GM08714 (cell line): ENCODE measurements around the gene AGTPBP1.
"Not testable (repeated sequence)": the region's sequence is repeated elsewhere in the genome, so short reads cannot be mapped to it uniquely, and the experiment has no call there.

Experiments used
- H3K4me3 ChIP-seq: fragments of 200-500 bp; sonication (Bioruptor generic); 2 replicates; pipeline ENCODE4 v1.5.1; 2014; ENCODE audit warnings: mild to moderate bottlenecking, low read length, inconsistent platforms
- ZNF274 ChIP-seq: IDR thresholded peaks from 2 replicates; pipeline ENCODE4 v1.6.1; 2012; ENCODE audit warnings: mild to moderate bottlenecking, low read depth, low read length

The AGTPBP1 gene

DNA sequence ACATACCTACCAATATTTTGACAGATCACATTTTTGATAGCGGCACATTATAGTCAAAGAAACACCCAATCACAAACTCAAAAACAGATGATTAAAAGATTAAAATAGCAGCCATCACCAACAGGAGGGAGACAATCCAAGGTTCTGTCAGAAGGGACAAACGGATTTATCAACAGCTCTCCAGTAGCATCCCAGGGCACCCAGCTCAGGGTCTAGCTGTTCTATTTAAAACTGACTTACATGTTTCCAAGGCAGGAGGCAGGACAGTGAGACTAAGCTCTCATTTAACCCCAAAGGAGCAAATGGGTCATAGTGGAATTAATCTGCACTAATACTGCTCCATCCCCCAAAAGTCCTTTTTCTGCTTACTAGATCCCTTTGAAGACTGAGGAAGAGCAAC, 3.2 kb downstream of the AGTPBP1 start:
- TF ChIP-seq ZNF274, result no peak

DNA sequence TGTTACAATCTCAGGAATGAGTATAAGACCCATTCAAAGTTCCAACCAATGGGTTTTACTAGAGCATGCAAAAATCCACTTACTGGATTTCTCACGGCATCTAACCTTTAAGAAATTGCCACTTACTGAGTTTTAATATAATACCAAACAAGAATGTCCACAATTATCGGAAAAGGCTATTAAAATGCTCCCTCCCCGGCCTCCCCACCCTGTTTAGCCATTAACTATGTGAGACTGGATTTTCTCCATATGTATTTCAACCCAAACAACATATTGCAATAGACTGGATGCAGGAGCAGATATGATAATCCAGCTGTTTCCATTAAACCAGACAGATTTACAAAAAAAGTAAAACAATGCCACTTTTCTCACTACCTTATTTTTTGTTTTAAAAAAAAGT, 4.1 kb downstream of the AGTPBP1 start:
- TF ChIP-seq ZNF274, result no peak
- no peak overlapping the region for H3K4me3 ChIP-seq

More for the DNA sequence above, 3.2 kb downstream of the AGTPBP1 start:
- H3K4me3 ChIP-seq, result no peak overlapping the region

DNA sequence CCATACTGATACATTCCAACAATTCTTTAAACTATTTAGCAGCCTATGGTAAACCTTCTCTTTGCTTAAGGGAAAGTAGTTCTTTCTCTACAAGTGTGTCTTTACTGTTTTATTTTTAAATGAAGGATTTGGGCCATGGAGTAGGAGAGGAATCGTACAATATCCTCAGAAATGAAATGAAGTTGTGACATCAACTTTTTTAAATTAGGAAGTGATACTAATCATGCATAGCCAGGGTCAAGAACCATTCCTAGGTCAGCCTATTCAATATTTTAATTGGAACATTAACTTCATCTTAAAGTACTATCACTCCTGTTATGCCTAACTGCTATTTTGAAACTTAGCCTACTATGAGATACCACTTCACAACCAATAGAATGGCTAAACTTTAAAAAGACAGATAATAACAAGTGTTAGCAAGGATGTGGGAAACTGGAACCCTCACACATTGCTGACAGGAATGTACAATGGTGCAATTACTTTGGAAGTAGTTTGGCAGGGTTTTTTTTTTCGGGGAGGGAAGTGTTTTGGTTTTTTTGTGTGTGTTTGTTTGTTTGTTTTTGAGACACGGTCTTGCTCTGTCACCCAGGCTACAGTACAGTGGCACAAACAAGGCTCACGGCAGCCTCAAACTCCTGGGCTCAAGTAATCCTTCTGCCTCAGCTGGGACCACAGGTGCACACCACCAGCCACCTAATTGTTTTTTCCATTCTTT, 10.7 kb downstream of the AGTPBP1 start:
- H3K4me3 ChIP-seq, result no peak overlapping the region
- no peak for TF ChIP-seq ZNF274

DNA sequence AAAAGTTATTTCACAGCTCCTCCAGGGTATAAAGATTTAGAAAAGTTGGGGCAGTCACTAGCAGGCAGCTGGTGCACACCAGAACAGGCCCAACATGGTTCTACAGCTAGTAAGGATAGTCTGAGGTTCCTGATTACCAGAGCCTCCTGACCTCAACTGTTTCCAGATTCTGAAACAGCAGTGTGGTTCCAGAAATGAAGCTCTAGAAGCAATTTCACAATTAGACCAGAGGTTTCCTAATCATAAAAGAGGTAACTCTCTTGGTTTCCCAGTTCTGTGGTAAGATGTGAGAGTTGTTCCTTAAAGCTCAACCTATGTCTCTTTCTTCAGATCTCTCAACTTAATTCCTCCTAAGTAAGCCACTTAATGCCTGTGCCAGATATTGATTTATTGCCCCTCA, 11.9 kb downstream of the AGTPBP1 start:
- TF ChIP-seq ZNF274, result no peak
- H3K4me3 ChIP-seq, result no peak overlapping the region

DNA sequence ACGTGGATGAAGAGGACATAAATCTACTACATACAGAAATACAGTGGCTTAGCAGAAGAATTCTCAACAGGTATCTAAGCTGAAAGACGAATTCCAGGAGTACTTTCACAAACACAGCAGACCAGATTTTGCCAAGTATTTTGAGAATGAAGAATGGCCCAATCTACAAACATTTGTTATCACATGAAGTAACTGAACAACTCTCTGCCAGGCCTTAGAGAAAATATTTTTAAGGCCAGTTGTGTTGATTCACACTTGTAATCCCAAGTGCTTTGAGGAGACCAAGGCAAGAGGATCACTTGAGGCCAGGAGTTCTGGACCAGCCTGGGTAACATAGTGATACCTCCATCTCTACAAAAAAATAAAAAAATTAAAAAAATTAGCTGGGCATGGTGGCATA, 14.3 kb downstream of the AGTPBP1 start:
- no peak for TF ChIP-seq ZNF274
- no peak overlapping the region for H3K4me3 ChIP-seq

DNA sequence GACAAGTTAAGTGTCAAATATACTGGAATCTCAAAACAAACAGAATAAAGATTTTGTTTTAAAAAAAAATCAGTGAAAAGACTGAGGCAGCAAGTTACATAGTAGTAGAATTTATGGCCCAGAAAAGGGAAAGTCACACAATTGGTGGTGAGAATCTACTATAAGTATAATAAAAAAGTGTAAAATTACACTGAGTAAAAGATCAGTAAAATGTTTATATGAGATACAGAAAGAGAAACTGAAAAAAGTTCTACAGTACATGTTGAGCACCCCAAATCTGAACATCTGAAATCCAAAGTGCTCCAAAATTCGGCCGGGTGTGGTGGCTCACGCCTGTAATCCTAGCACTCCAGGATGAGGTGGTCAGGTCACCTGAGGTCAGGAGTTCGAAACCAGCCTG, 15.0 kb downstream of the AGTPBP1 start:
- no peak overlapping the region for H3K4me3 ChIP-seq
- no peak for TF ChIP-seq ZNF274

DNA sequence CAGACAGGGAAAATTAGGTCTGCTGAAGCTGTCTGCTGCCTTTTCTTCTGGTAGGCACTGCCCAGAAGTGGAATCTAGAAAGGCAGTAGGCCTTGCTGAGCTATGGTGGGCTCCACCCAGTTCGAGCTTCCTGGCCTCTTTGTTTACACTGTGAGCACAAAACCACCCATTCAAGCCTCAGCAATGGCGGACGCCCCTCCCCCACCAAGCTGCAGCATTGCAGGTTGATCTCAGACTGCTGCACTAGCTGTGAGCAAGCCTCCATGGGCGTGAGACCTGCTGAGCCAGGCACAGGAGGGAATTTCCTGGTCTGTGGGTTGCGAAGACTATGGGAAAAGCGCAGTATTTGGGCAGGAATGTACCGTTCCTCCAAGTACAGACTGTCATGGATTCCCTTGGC, 18.5 kb downstream of the AGTPBP1 start:
- TF ChIP-seq ZNF274, result no peak
- no peak overlapping the region for H3K4me3 ChIP-seq

DNA sequence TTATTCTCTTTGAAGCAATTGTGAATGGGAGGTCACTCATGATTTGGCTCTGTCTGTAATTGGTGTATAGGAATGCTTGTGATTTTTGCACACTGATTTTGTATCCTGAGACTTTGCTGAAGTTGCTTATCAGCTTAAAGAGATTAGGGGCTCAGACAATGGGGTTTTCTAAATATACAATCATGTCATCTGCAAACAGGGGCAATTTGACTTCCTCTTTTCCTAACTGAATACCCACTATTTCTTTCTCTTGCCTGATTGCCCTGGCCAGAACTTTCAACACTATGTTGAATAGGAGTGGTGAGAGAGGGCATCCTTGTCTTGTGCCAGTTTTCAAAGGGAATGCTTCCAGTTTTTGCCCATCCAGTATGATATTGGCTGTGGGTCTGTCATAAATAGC, 22.3 kb downstream of the AGTPBP1 start:
- not testable (repeated sequence) for H3K4me3 ChIP-seq

DNA sequence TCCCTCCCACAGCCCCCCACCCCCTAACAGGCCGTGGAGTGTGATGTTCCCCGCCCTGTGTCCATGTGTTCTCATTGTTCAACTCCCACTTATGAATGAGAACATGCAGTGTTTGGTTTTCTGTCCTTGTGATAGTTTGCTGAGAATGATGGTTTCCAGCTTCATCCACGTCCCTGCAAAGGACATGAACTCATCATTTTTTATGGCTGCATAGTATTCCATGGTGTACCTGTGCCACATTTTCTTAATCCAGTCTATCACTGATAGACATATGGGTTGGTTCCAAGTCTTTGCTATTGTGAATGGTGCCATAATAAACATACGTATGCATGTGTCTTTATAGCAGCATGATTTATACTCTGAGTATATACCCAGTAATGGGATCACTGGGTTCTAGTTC, 23.9 kb downstream of the AGTPBP1 start:
- H3K4me3 ChIP-seq, result not testable (repeated sequence)

DNA sequence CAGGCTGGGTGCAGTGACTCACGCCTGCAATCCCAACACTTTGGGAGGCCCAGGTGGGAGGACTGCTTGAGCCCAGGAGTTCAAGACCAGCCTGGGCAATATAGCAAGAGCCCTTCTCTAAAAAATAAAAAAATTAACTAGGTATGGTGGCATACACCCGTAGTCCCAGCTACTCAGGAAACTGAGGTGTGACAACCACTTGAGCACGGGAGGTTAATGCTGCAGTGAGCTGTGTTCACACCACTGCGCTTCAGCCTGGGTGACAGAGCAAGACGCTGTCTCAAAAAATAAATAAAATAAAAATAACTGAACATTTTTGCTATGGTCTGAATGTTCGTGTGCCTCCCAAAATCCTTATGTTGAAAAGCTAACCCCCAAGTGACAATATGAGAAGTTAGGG, 24.5 kb downstream of the AGTPBP1 start:
- TF ChIP-seq ZNF274, result no peak
- H3K4me3 ChIP-seq, result no peak overlapping the region

DNA sequence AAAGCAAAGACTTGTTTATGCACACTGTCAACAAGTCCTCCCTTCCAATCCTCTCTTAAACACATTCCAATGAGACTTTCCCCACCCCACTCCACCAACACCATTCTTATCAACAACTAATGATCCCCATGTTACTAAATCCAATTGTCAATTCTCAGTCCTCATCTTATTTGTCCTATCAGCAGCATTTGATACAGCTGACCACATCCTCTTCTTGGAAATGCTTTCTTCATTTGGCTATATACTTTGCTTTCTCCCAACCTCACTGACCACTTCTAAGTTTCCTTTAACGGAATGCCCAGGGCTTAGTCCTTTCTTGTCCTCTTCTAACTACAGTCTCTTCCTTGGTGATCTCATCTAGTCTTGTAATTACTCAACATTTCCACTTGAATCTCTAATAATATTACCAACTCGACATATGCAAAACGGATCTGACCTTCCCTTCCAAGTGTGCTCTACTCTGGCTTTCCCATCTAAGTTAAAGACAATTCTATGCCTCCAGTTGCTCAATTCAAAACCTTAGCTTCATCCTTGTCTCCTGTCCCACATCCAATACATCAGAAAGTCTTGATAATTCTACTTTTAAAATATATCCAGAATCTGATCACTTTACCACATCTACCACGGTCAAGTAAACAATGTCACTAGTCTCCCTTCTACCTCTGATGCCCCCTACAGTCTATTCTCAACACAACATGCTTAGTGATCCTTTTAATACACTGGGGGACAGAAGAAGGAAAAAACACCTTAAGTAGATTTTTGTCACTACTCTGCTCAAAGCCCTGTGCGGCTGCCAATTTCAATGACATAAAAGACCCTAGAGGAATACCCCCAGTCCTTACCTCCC, 25.5 kb downstream of the AGTPBP1 start:
- 0 out of 2 replicates have a peak overlapping the region, but pooled peaks have one; percentile 10 for H3K4me3 ChIP-seq
- no peak for TF ChIP-seq ZNF274

DNA sequence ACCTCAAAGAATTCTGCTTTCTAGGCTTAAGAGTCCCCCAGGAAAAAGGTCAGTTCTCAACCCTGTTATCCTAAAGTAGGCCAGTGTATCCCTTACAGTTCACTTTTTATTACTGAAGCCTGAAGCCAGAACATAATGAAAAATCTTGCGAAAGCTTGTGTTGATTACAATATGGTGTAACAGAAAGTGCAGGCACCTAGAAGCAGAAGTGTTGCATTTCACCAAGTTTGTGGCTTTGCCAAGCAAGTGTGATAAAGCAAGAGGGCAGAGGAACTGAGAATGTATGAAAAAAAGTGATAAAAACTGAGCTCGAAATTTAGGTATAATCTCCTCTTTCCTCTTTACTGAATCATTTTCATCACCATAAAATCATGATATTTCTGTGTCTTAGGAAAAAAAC, 26.2 kb downstream of the AGTPBP1 start:
- TF ChIP-seq ZNF274, result no peak
- H3K4me3 ChIP-seq, result no peak overlapping the region

DNA sequence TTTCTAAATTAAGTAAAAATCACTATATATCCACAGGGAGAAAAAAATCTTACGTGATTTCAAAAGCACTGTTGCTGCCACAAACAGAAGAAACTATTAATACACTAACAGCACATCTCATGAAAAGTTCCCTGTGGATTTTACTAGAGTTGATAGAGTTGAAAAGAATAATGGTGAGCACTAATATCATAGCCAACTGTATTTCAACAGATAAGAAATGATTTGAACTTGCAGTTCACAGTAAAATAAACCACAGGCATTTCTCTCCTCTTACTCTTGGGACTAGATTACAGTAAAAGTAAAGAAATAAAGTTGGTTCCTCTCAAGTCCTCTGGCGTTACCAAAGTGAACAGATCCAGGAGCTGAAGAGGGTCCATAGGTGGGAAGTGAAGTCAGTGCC, 27.9 kb downstream of the AGTPBP1 start:
- TF ChIP-seq ZNF274, result no peak
- no peak overlapping the region for H3K4me3 ChIP-seq

DNA sequence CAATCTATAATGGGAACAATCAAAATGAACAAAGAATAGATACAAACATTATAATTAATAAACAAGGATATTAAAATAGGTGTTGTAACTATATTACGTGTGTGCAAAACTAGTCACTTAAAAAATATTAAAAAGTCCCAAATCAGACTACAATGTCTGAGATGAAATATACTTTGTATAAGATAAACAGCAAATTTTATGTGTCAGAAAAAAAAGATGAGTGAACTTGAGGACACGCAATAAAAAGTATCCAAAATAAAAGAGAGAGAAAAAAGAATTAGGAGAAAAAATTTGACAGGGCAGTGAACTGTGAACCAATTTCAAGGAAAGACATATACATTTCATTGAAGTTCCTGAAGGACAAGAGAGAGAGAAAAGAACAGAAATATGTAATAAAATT, 37.0 kb downstream of the AGTPBP1 start:
- no peak overlapping the region for H3K4me3 ChIP-seq
- no peak for TF ChIP-seq ZNF274

DNA sequence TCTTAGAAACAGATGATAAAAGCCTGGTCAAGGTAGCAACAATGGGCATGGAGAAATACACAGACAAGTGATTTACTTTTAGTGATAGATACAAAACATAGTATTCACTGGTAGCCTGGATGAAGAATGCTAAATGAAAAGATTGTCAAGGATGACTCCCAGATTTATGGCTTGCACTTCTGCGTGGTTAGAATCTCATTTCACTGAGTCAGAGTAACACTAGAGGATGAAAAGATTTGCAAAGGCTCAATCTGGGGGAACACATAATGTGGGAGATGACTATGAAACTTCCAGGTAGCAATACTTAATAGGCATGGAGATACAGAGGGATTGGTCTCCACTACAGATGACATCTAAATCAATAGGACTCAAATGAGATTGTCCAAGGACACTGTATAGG, 38.4 kb downstream of the AGTPBP1 start:
- H3K4me3 ChIP-seq, result no peak overlapping the region
- TF ChIP-seq ZNF274, result no peak
